Measurements from ENCODE around the gene STOML1. TPM values are rescaled to one million over a fixed set of nuclear protein-coding genes. Genes with fewer than 3 reads are reported as not detected.

STOML1 gene
- total RNA-seq, 4 donors from 2014 or later: 8.1 to 21.7 (median 13.7) TPM

GRCh38 chr15:73988445-73988969 is 3.6 kb downstream of the STOML1 start:
- WGBS, 2 donors (ENCODE audit: low coverage in 1 of 2): no CpG with 5 or more reads among the region's 13 CpGs
- H3K36me3 ChIP-seq: peaks cover 0 to 45% of the 10 kb centered on the region in 2 donors
- H3K9me3 ChIP-seq: no peaks in the 10 kb centered on the region
- no peak for ATAC-seq
- TF ChIP-seq POLR2A (IDR thresholded peaks at IDR 0.05): no peak
- TF ChIP-seq CTCF (IDR thresholded peaks at IDR 0.05): no peak
- no peak for TF ChIP-seq EP300 (IDR thresholded peaks at IDR 0.05)
- no peak overlapping the region for H3K4me3 ChIP-seq
- peaks cover 0 to 97% (median 64%) of the 10 kb centered on the region in 3 donors for H3K4me1 ChIP-seq
- H3K27me3 ChIP-seq: no peaks in the 10 kb centered on the region
- peak overlapping the region in 3 of 4 donors; percentile 85 to 95 (median 89) for H3K27ac ChIP-seq

- no peak for TF ChIP-seq POLR2A (IDR thresholded peaks at IDR 0.05)
- no peak for TF ChIP-seq CTCF (IDR thresholded peaks at IDR 0.05)
- no peak for TF ChIP-seq POLR2AphosphoS5 (IDR thresholded peaks at IDR 0.05)
- no peak for TF ChIP-seq EP300 (IDR thresholded peaks at IDR 0.05)
- peaks cover 4 to 97% (median 66%) of the 10 kb centered on the region in 3 donors for H3K4me1 ChIP-seq
- no peaks in the 10 kb centered on the region for H3K9me3 ChIP-seq
- no peaks in the 10 kb centered on the region for H3K27me3 ChIP-seq
- no peak for ATAC-seq
- peaks cover 0 to 45% of the 10 kb centered on the region in 2 donors for H3K36me3 ChIP-seq
- 48 to 56% methylated on average over 6 to 8 of the region's 9 CpGs for WGBS, 2 donors (ENCODE audit: low coverage in 1 of 2)
- H3K4me3 ChIP-seq: no peak overlapping the region
- H3K27ac ChIP-seq: peak overlapping the region in 3 of 4 donors; percentile 85 to 95 (median 89)
These were observed 4.2 kb downstream of the STOML1 start for GRCh38 chr15:73987681-73988444.

GRCh38 chr15:73987250-73987649 is 4.8 kb downstream of the STOML1 start:
- H3K9me3 ChIP-seq: no peaks in the 10 kb centered on the region
- no peaks in the 10 kb centered on the region for H3K27me3 ChIP-seq
- H3K36me3 ChIP-seq: peaks cover 0 to 45% of the 10 kb centered on the region in 2 donors
- H3K27ac ChIP-seq: peak overlapping the region in 3 of 4 donors; percentile 85 to 95 (median 89)
- H3K4me1 ChIP-seq: peaks cover 4 to 97% (median 68%) of the 10 kb centered on the region in 3 donors
- TF ChIP-seq POLR2AphosphoS5 (IDR thresholded peaks at IDR 0.05): no peak
- no peak for TF ChIP-seq CTCF (IDR thresholded peaks at IDR 0.05)
- WGBS, 2 donors (ENCODE audit: low coverage in 1 of 2): 89 to 100% methylated on average over 2 to 4 of the region's 4 CpGs
- no peak for ATAC-seq
- no peak overlapping the region for H3K4me3 ChIP-seq

- H3K4me1 ChIP-seq: peaks cover 4 to 99% (median 73%) of the 10 kb centered on the region in 3 donors
These were observed 5.4 kb downstream of the STOML1 start for GRCh38 chr15:73986776-73987056.

GRCh38 chr15:73986055-73986775 is 5.9 kb downstream of the STOML1 start:
- Histone ChIP-seq H3K27me3 (no peaks in the 10 kb centered on the region), H3K36me3 (peaks cover 0 to 45% of the 10 kb centered on the region in 2 donors), H3K27ac (peak overlapping the region in 3 of 4 donors; percentile 88 to 95 (median 89)), H3K4me3 (no peak overlapping the region), H3K9me3 (no peaks in the 10 kb centered on the region), H3K4me1 (peaks cover 4 to 99% (median 71%) of the 10 kb centered on the region in 3 donors)
- TF ChIP-seq EP300 (IDR thresholded peaks at IDR 0.05) (no peak), POLR2A (IDR thresholded peaks at IDR 0.05) (no peak), CTCF (IDR thresholded peaks at IDR 0.05) (no peak), POLR2AphosphoS5 (IDR thresholded peaks at IDR 0.05) (no peak)
- no peak for ATAC-seq
- WGBS, 2 donors (ENCODE audit: low coverage in 1 of 2): 35 to 63% methylated on average over 6 to 7 of the region's 7 CpGs

More at GRCh38 chr15:73986776-73987056, 5.4 kb downstream of the STOML1 start:
- ATAC-seq: no peak
- H3K4me3 ChIP-seq: no peak overlapping the region
- no peaks in the 10 kb centered on the region for H3K9me3 ChIP-seq
- WGBS, 2 donors (ENCODE audit: low coverage in 1 of 2): 86 to 100% methylated on average over 1 of the region's 1 CpG
- H3K27ac ChIP-seq: peak overlapping the region in 3 of 4 donors; percentile 85 to 95 (median 89)
- peaks cover 0 to 45% of the 10 kb centered on the region in 2 donors for H3K36me3 ChIP-seq
- H3K27me3 ChIP-seq: no peaks in the 10 kb centered on the region
- TF ChIP-seq POLR2A (IDR thresholded peaks at IDR 0.05): no peak
- TF ChIP-seq EP300 (IDR thresholded peaks at IDR 0.05): no peak

All from gastroesophageal sphincter (tissue), 4 donors.